Central memory CD8-positive, alpha-beta T cell (primary cell): Measurements from ENCODE around the gene RALGDS.
"Not testable (repeated sequence)": the region's sequence is repeated elsewhere in the genome, so short reads cannot be mapped to it uniquely, and the experiment has no call there.

Experiments
- ATAC-seq: fragments of 150-1000 bp; cut with Tn5 transposase; replicated peaks from 2 replicates; pipeline ENCODE4 v1.10.0; 2022; ENCODE audit warnings: mild to moderate bottlenecking, moderate FRiP score, moderate number of reproducible peaks; ENCODE audit not compliant: poor library complexity, severe bottlenecking; ENCODE audit errors: extremely low read depth
- DNase-seq, 2 donors: peaks; one replicate each; pipeline ENCODE4 v3.0.0; 2021; ENCODE audit warnings: low spot score in 2 of 2
- H3K27ac Mint-ChIP-seq: one replicate; pipeline ENCODE4 v1.8.0; 2022; ENCODE audit warnings: low read depth, mild to moderate bottlenecking, moderate library complexity, mixed read lengths
- H3K27me3 Mint-ChIP-seq: one replicate; pipeline ENCODE4 v1.8.0; 2022; ENCODE audit warnings: mixed read lengths
- H3K36me3 Mint-ChIP-seq: one replicate; pipeline ENCODE4 v1.8.0; 2022; ENCODE audit warnings: mild to moderate bottlenecking, moderate library complexity, mixed read lengths; ENCODE audit not compliant: insufficient read depth
- H3K4me1 Mint-ChIP-seq: one replicate; pipeline ENCODE4 v1.8.0; 2022; ENCODE audit warnings: mixed read lengths
- H3K4me3 Mint-ChIP-seq: one replicate; pipeline ENCODE4 v1.8.0; 2022; ENCODE audit warnings: mild to moderate bottlenecking, moderate library complexity, mixed read lengths
- H3K9me3 Mint-ChIP-seq: one replicate; pipeline ENCODE4 v1.8.0; 2022; ENCODE audit warnings: mixed read lengths

The RALGDS gene

GRCh38 chr9:133087429-133088145, 33.5 kb downstream of the RALGDS start:
- ATAC-seq = no peak
- Mint-ChIP-seq H3K4me3 (no peak overlapping the region), H3K9me3 (no peaks in the 10 kb centered on the region), H3K36me3 (no peaks in the 10 kb centered on the region), H3K4me1 (no peaks in the 10 kb centered on the region), H3K27me3 (no peaks in the 10 kb centered on the region), H3K27ac (no peak overlapping the region)
- no peak for DNase-seq

GRCh38 chr9:133086894-133087293, 34.1 kb downstream of the RALGDS start:
- no peaks in the 10 kb centered on the region for H3K27me3 Mint-ChIP-seq
- H3K9me3 Mint-ChIP-seq = no peaks in the 10 kb centered on the region
- no peak for DNase-seq
- no peak overlapping the region for H3K4me3 Mint-ChIP-seq
- H3K27ac Mint-ChIP-seq = no peak overlapping the region
- no peaks in the 10 kb centered on the region for H3K36me3 Mint-ChIP-seq
- ATAC-seq = no peak
- H3K4me1 Mint-ChIP-seq = no peaks in the 10 kb centered on the region

GRCh38 chr9:133086212-133086860, 34.7 kb downstream of the RALGDS start:
- DNase-seq, H3K27me3 Mint-ChIP-seq, H3K27ac Mint-ChIP-seq, H3K4me1 Mint-ChIP-seq, H3K9me3 Mint-ChIP-seq, H3K36me3 Mint-ChIP-seq, H3K4me3 Mint-ChIP-seq, ATAC-seq: not testable (repeated sequence)

GRCh38 chr9:133083688-133084087, 37.4 kb downstream of the RALGDS start:
- ATAC-seq, H3K4me1 Mint-ChIP-seq, H3K4me3 Mint-ChIP-seq, H3K27ac Mint-ChIP-seq, DNase-seq, H3K36me3 Mint-ChIP-seq, H3K27me3 Mint-ChIP-seq, H3K9me3 Mint-ChIP-seq: not testable (repeated sequence)

- H3K4me3 Mint-ChIP-seq, H3K27ac Mint-ChIP-seq, H3K27me3 Mint-ChIP-seq, H3K9me3 Mint-ChIP-seq, H3K36me3 Mint-ChIP-seq, ATAC-seq, DNase-seq, H3K4me1 Mint-ChIP-seq: not testable (repeated sequence)
Observed at GRCh38 chr9:133081957-133082644, 38.9 kb downstream of the RALGDS start.

GRCh38 chr9:133080786-133081779, 40.0 kb downstream of the RALGDS start:
- not testable (repeated sequence) for H3K27me3 Mint-ChIP-seq, H3K36me3 Mint-ChIP-seq, H3K4me3 Mint-ChIP-seq, H3K4me1 Mint-ChIP-seq, H3K9me3 Mint-ChIP-seq, DNase-seq, H3K27ac Mint-ChIP-seq, ATAC-seq

- no peaks in the 10 kb centered on the region for H3K9me3 Mint-ChIP-seq
- no peak overlapping the region for H3K27ac Mint-ChIP-seq
- peaks cover 8% of the 10 kb centered on the region for H3K27me3 Mint-ChIP-seq
- DNase-seq (no peak), ATAC-seq (no peak)
- no peaks in the 10 kb centered on the region for H3K4me1 Mint-ChIP-seq
- no peak overlapping the region for H3K4me3 Mint-ChIP-seq
- no peaks in the 10 kb centered on the region for H3K36me3 Mint-ChIP-seq
Observed at GRCh38 chr9:133080161-133080560, 40.9 kb downstream of the RALGDS start.

GRCh38 chr9:133078486-133078885, 42.6 kb downstream of the RALGDS start:
- no peak overlapping the region for H3K27ac Mint-ChIP-seq
- no peak for DNase-seq
- H3K9me3 Mint-ChIP-seq = no peaks in the 10 kb centered on the region
- H3K27me3 Mint-ChIP-seq = peaks cover 8% of the 10 kb centered on the region
- no peaks in the 10 kb centered on the region for H3K36me3 Mint-ChIP-seq
- ATAC-seq = no peak
- no peaks in the 10 kb centered on the region for H3K4me1 Mint-ChIP-seq
- H3K4me3 Mint-ChIP-seq = no peak overlapping the region

- Mint-ChIP-seq H3K9me3 (no peaks in the 10 kb centered on the region), H3K4me1 (no peaks in the 10 kb centered on the region), H3K27ac (no peak overlapping the region), H3K27me3 (peaks cover 8% of the 10 kb centered on the region), H3K36me3 (no peaks in the 10 kb centered on the region), H3K4me3 (no peak overlapping the region)
- no peak for ATAC-seq
- DNase-seq = no peak
Observed at GRCh38 chr9:133076691-133077090, 44.3 kb downstream of the RALGDS start.

- no peaks in the 10 kb centered on the region for H3K9me3 Mint-ChIP-seq
- H3K27me3 Mint-ChIP-seq = peaks cover 8% of the 10 kb centered on the region
- H3K4me3 Mint-ChIP-seq = no peak overlapping the region
- ATAC-seq (no peak), DNase-seq (no peak)
- H3K27ac Mint-ChIP-seq = no peak overlapping the region
- H3K36me3 Mint-ChIP-seq = no peaks in the 10 kb centered on the region
- H3K4me1 Mint-ChIP-seq = no peaks in the 10 kb centered on the region
Observed at GRCh38 chr9:133075925-133076630, 45.0 kb downstream of the RALGDS start.

GRCh38 chr9:133074111-133074651, 46.9 kb downstream of the RALGDS start:
- H3K27ac Mint-ChIP-seq = no peak overlapping the region
- H3K4me3 Mint-ChIP-seq = no peak overlapping the region
- ATAC-seq = no peak
- H3K4me1 Mint-ChIP-seq = no peaks in the 10 kb centered on the region
- H3K27me3 Mint-ChIP-seq = no peaks in the 10 kb centered on the region
- H3K9me3 Mint-ChIP-seq = no peaks in the 10 kb centered on the region
- DNase-seq = no peak
- no peaks in the 10 kb centered on the region for H3K36me3 Mint-ChIP-seq
